Right atrium auricular region (tissue), 2 donors: Measurements from ENCODE around the gene SRI. TPM values are rescaled to one million over a fixed set of nuclear protein-coding genes. Genes with fewer than 3 reads are reported as not detected.
A peak's percentile ranks its signal among the peaks of the same experiment; 100 is the strongest.
"Not testable (repeated sequence)": the region's sequence is repeated elsewhere in the genome, so short reads cannot be mapped to it uniquely, and the experiment has no call there.

Experiments used
- DNase-seq: peaks from one replicate; pipeline ENCODE4 v3.0.0-alpha.2; 2019; ENCODE audit warnings: low spot score
- H3K27ac ChIP-seq, 2 donors: fragments of 200-600 bp; sonication (generic); 1 replicate in 1 of 2; 2 replicates in 1 of 2; pipeline ENCODE4 v1.5.1; 2016 to 2019
- H3K27me3 ChIP-seq, 2 donors: fragments of 200-600 bp; sonication (generic); one replicate each; pipeline versions ENCODE4 v1.5.1 to v1.6.0; 2017 to 2019
- H3K36me3 ChIP-seq: fragments of 200-600 bp; sonication (generic); one replicate; pipeline ENCODE4 v1.5.1; 2016
- H3K4me1 ChIP-seq, 2 donors: fragments of 200-600 bp; sonication (generic); one replicate each; pipeline versions ENCODE4 v1.5.1 to v1.6.0; 2017 to 2019
- H3K4me3 ChIP-seq, 2 donors: fragments of 200-600 bp; sonication (generic); 1 replicate in 1 of 2; 2 replicates in 1 of 2; pipeline ENCODE4 v1.5.1; 2017 to 2019; ENCODE audit warnings: mild to moderate bottlenecking in 1 of 2, moderate library complexity in 1 of 2
- H3K9me3 ChIP-seq, 2 donors: fragments of 200-600 bp; sonication (generic); one replicate each; pipeline ENCODE4 v1.5.1; 2019
- CTCF ChIP-seq, 2 donors: fragments of 200-600 bp; sonication (generic); IDR thresholded peaks; one replicate each; pipeline ENCODE4 v1.5.1; 2019; ENCODE audit warnings: antibody characterized with exemption in 2 of 2
- total RNA-seq, 2 donors: library from RNA; depleted of rRNA; stranded (reverse); fragments of >200 nt; gene quantifications; one replicate each; pipeline ENCODE4 v1.1.0, GENCODE V29; 2016

Gene SRI
- 10 to 100 TPM; 42.5 to 63.4 TPM for total RNA-seq

- Histone ChIP-seq H3K36me3 (peaks cover 19% of the 10 kb centered on the region), H3K27me3 (no peaks in the 10 kb centered on the region), H3K9me3 (no peaks in the 10 kb centered on the region), H3K4me3 (peak within 1 kb of the TSS; percentile 92 to 97), H3K4me1 (peaks cover 0 to 20% of the 10 kb centered on the region in 2 donors), H3K27ac (peak within 1 kb of the TSS; percentile 92)
- TF ChIP-seq CTCF (IDR thresholded peaks at IDR 0.05): peak; percentile 87 to 93
- DNase-seq: peak; percentile 74
Measured at GRCh38 chr7:88219781-88220747, at the start of gene SRI. SRI (minus strand) TSS chr7:88220038; CDS start chr7:88220026, 12 bp downstream.

GRCh38 chr7:88269586-88269985 lies 49.7 kb upstream of the SRI start:
- Histone ChIP-seq H3K4me1 (no peaks in the 10 kb centered on the region), H3K27ac (no peak overlapping the region), H3K36me3 (no peaks in the 10 kb centered on the region), H3K4me3 (no peak overlapping the region), H3K9me3 (no peaks in the 10 kb centered on the region), H3K27me3 (no peaks in the 10 kb centered on the region)
- TF ChIP-seq CTCF (IDR thresholded peaks at IDR 0.05): no peak
- DNase-seq: no peak

- no peak overlapping the region for H3K27ac ChIP-seq
Measured at GRCh38 chr7:88268858-88269257, 49.0 kb upstream of the SRI start.

GRCh38 chr7:88268051-88268450 lies 48.2 kb upstream of the SRI start:
- Histone ChIP-seq H3K4me3 (no peak overlapping the region), H3K27me3 (no peaks in the 10 kb centered on the region), H3K4me1 (no peaks in the 10 kb centered on the region), H3K9me3 (no peaks in the 10 kb centered on the region), H3K36me3 (no peaks in the 10 kb centered on the region), H3K27ac (no peak overlapping the region)
- DNase-seq: no peak
- TF ChIP-seq CTCF (IDR thresholded peaks at IDR 0.05): no peak

More at GRCh38 chr7:88268858-88269257, 49.0 kb upstream of the SRI start:
- no peaks in the 10 kb centered on the region for H3K36me3 ChIP-seq
- no peak for TF ChIP-seq CTCF (IDR thresholded peaks at IDR 0.05)
- no peaks in the 10 kb centered on the region for H3K9me3 ChIP-seq
- H3K27me3 ChIP-seq: no peaks in the 10 kb centered on the region
- no peak overlapping the region for H3K4me3 ChIP-seq
- DNase-seq: no peak
- H3K4me1 ChIP-seq: no peaks in the 10 kb centered on the region

GRCh38 chr7:88267421-88267820 lies 47.6 kb upstream of the SRI start:
- Histone ChIP-seq H3K9me3 (no peaks in the 10 kb centered on the region), H3K4me1 (no peaks in the 10 kb centered on the region), H3K27ac (no peak overlapping the region), H3K36me3 (no peaks in the 10 kb centered on the region), H3K4me3 (no peak overlapping the region), H3K27me3 (no peaks in the 10 kb centered on the region)
- no peak for DNase-seq
- no peak for TF ChIP-seq CTCF (IDR thresholded peaks at IDR 0.05)

- not testable (repeated sequence) for H3K36me3 ChIP-seq, H3K4me3 ChIP-seq, H3K27me3 ChIP-seq, H3K27ac ChIP-seq, DNase-seq, H3K4me1 ChIP-seq, H3K9me3 ChIP-seq
Measured at GRCh38 chr7:88264987-88265386, 45.1 kb upstream of the SRI start.
